Stimulated activated naive CD8-positive, alpha-beta T cell treated with anti-CD3 and anti-CD28 coated beads, Interleukin-15, amount 100 ng/mL, for 72 hours (primary cell): ENCODE results near the gene CATSPERE.
A peak's percentile ranks its signal among the peaks of the same experiment; 100 is the strongest.
"Not testable (repeated sequence)": the region's sequence is repeated elsewhere in the genome, so short reads cannot be mapped to it uniquely, and the experiment has no call there.

Experiments
- ATAC-seq: fragments of 150-1000 bp; cut with Tn5 transposase; 2 replicates; pipeline ENCODE4 v1.10.0; 2021; ENCODE audit warnings: mild to moderate bottlenecking, moderate library complexity
- DNase-seq, 2 donors: peaks; one replicate each; pipeline ENCODE4 v3.0.0; 2021 to 2022
- H3K27ac Mint-ChIP-seq, 2 donors: one replicate each; pipeline ENCODE4 v1.8.0; 2022; ENCODE audit warnings: mild to moderate bottlenecking in 2 of 2, mixed read lengths in 2 of 2, moderate library complexity in 2 of 2
- H3K27me3 Mint-ChIP-seq: one replicate; pipeline ENCODE4 v1.8.0; 2022; ENCODE audit warnings: mixed read lengths
- H3K4me1 Mint-ChIP-seq: one replicate; pipeline ENCODE4 v1.8.0; 2022; ENCODE audit warnings: mild to moderate bottlenecking, mixed read lengths
- H3K4me3 Mint-ChIP-seq, 2 donors: one replicate each; pipeline ENCODE4 v1.8.0; 2022; ENCODE audit warnings: mild to moderate bottlenecking in 2 of 2, mixed read lengths in 2 of 2, moderate library complexity in 1 of 2
- H3K9me3 Mint-ChIP-seq, 2 donors: one replicate each; pipeline ENCODE4 v1.8.0; 2022; ENCODE audit warnings: mixed read lengths in 2 of 2

CATSPERE gene

DNA sequence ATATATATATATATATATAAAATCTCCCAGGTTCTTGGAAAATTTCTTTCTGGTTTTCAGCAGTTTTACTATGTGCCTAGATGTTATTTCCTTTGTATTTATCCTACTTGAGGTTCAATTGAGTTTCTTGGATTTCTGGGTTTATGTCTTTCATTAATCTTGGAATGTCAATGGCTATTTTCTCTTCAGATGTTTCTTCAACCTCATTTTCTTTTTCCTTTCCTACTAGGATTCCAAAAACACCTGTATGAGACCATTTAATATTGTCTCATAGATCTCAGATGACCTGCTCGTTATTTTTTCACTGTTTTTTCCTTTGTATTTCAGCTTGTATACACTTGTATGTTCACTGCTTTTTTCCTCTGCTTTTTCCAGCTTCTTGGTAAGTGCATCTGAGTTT, 96.5 kb downstream of the CATSPERE start:
- no peak for DNase-seq
- Mint-ChIP-seq H3K4me1 (no peaks in the 10 kb centered on the region), H3K27ac (no peak overlapping the region), H3K9me3 (peaks cover 26 to 42% of the 10 kb centered on the region in 2 donors), H3K4me3 (no peak overlapping the region), H3K27me3 (no peaks in the 10 kb centered on the region)
- ATAC-seq = no peak

DNA sequence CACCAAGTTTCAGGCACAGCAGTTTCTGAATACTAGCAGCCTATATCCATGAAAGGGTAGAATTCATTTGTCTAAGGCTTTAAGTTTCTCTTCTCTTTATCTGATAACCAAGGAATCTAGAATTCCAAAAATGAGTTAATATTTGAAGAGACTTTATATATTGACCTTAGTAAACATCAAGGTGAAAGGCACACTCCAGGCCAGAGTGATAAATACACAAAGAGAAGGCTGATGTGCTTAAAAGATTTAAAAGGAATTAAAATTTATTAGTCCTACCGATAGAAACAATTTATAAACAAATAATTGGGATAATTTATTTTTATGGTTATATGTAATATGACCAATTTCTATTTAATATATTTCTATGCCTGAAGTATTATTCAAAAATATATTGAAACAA, 98.5 kb downstream of the CATSPERE start:
- no peak overlapping the region for H3K4me3 Mint-ChIP-seq
- no peaks in the 10 kb centered on the region for H3K27me3 Mint-ChIP-seq
- no peak for ATAC-seq
- H3K9me3 Mint-ChIP-seq = peaks cover 18 to 41% of the 10 kb centered on the region in 2 donors
- no peak overlapping the region for H3K27ac Mint-ChIP-seq
- DNase-seq = no peak
- H3K4me1 Mint-ChIP-seq = no peaks in the 10 kb centered on the region

GRCh38 chr1:244562877-244563276, 101.8 kb downstream of the CATSPERE start:
- not testable (repeated sequence) for DNase-seq
- H3K9me3 Mint-ChIP-seq = peaks cover 29 to 38% of the 10 kb centered on the region in 2 donors

DNA sequence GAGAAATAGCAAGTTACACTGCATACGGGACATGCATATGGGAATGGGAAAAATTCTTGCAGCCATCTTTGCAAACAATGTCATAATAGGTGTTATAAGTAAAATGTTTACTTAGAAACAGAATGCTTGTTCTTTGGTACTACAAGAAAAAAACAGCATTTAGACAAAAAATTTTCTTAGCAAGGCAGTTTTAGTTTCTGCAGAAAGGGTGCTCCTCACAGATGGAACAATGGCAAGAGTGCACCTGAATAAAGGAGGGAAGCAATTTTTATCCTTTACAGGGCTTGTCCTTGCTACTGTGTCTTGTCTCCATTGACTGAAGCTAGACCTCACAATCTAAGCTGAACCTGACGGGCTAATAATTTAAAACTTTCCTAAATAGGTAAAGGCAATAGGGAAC, 112.7 kb downstream of the CATSPERE start:
- H3K4me3 Mint-ChIP-seq = no peak overlapping the region
- no peak for ATAC-seq
- no peaks in the 10 kb centered on the region for H3K4me1 Mint-ChIP-seq
- H3K27me3 Mint-ChIP-seq = no peaks in the 10 kb centered on the region
- H3K27ac Mint-ChIP-seq = no peak overlapping the region
- peaks cover 19 to 20% of the 10 kb centered on the region in 2 donors for H3K9me3 Mint-ChIP-seq
- no peak for DNase-seq

More at GRCh38 chr1:244562877-244563276, 101.8 kb downstream of the CATSPERE start:
- not testable (repeated sequence) for H3K4me1 Mint-ChIP-seq, H3K27me3 Mint-ChIP-seq, ATAC-seq, H3K27ac Mint-ChIP-seq, H3K4me3 Mint-ChIP-seq

DNA sequence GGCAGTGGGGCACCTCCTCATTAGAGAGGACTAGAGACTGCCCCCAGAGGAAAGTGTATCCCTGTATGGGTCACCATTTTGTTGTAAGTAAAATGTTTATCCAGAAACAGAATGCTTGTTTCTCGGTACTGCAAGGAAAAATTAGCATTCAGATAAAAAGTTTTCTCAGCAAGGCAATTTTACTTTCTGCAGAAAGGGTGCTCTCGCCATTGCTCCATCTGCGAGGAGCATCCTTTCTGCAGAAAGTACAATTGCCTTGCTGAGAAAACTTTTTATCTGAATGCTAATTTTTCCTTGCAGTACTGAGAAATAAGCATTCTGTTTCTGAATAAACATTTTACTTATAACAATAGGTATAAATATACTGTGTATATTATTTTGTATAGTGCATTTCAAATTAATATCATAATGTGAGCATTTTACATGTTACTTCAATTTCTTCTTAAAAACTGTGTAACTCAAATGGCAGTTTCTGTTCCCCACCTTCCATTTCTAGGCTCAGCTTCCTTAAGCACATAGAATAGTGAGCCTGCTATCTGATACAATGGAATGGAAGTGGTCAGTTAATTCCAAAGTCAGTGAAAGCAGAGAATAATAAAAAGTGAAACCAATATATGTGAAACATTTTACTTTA, 115.3 kb downstream of the CATSPERE start:
- H3K9me3 Mint-ChIP-seq = peaks cover 19 to 25% of the 10 kb centered on the region in 2 donors
- H3K4me3 Mint-ChIP-seq = no peak overlapping the region
- no peaks in the 10 kb centered on the region for H3K27me3 Mint-ChIP-seq

GRCh38 chr1:244578205-244578604, 117.1 kb downstream of the CATSPERE start:
- not testable (repeated sequence) for ATAC-seq, H3K27ac Mint-ChIP-seq, DNase-seq, H3K4me3 Mint-ChIP-seq, H3K27me3 Mint-ChIP-seq, H3K4me1 Mint-ChIP-seq
- H3K9me3 Mint-ChIP-seq = peaks cover 19 to 20% of the 10 kb centered on the region in 2 donors

More for the DNA sequence above, 115.3 kb downstream of the CATSPERE start:
- Mint-ChIP-seq H3K27ac (no peak overlapping the region), H3K4me1 (no peaks in the 10 kb centered on the region)
- no peak for DNase-seq
- no peak for ATAC-seq

GRCh38 chr1:244583358-244583982, 122.4 kb downstream of the CATSPERE start:
- Mint-ChIP-seq H3K9me3 (peaks cover 0 to 4% of the 10 kb centered on the region in 2 donors), H3K4me1 (no peaks in the 10 kb centered on the region), H3K4me3 (no peak overlapping the region), H3K27ac (no peak overlapping the region), H3K27me3 (no peaks in the 10 kb centered on the region)
- DNase-seq (no peak), ATAC-seq (no peak)

- Mint-ChIP-seq H3K27ac (no peak overlapping the region), H3K4me3 (no peak overlapping the region), H3K4me1 (no peaks in the 10 kb centered on the region), H3K27me3 (no peaks in the 10 kb centered on the region), H3K9me3 (peaks cover 0 to 6% of the 10 kb centered on the region in 2 donors)
- DNase-seq (no peak), ATAC-seq (no peak)
These were observed 124.8 kb downstream of the CATSPERE start for GRCh38 chr1:244585867-244586266.

- Mint-ChIP-seq H3K4me3 (no peak overlapping the region), H3K4me1 (peaks cover 7% of the 10 kb centered on the region)
These were observed 129.6 kb downstream of the CATSPERE start for GRCh38 chr1:244590670-244591069.

DNA sequence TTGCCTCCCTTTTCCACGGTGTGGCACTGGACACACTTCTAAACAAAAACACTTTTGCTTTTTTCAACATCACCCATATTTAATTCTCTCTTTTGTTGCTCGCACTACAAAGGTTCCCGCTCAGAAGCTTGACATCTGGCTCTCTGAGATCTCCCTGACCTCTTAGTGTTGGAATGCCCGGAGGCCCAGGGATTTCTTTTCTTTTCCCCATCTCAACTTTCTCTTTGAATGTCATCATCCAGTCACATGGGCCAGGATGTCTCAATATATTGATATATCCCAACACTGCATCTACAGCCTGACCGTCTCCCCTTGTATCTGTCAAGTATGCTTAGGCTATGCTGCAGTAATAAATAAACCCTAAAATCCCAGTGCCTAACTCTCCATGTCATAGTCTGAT, 137.5 kb downstream of the CATSPERE start:
- ATAC-seq = no peak

More at GRCh38 chr1:244590670-244591069, 129.6 kb downstream of the CATSPERE start:
- no peak for DNase-seq
- Mint-ChIP-seq H3K27ac (no peak overlapping the region), H3K9me3 (peaks cover 0 to 11% of the 10 kb centered on the region in 2 donors), H3K27me3 (no peaks in the 10 kb centered on the region)
- no peak for ATAC-seq

DNA sequence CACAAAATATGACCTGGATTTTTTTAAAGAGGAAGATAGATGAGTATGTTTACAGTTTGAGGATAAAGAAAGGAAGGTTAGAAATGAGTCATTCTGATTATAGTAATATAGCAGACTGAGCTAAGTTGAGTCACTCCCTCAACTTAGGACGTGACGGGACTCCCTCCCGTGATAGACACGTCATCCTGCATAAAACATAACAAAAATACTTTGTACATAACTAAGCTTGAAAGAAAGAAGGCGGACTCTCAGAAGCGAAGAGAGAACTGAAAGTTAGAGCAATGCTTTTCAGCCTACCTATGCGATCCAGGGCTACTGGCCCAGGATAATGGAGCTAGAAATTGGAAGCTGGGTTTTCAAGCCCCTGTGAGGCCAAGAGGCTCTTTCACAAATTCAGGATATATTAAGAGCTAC, 138.9 kb downstream of the CATSPERE start:
- Mint-ChIP-seq H3K9me3 (no peaks in the 10 kb centered on the region), H3K27me3 (peaks cover 15% of the 10 kb centered on the region), H3K4me1 (peaks cover 13% of the 10 kb centered on the region), H3K27ac (peak overlapping the region in 1 of 2 donors; percentile 60), H3K4me3 (peak overlapping the region in 1 of 2 donors; percentile 32)
- ATAC-seq = peak; percentile 88
- DNase-seq = no peak

More for the DNA sequence above, 137.5 kb downstream of the CATSPERE start:
- Mint-ChIP-seq H3K4me3 (no peak overlapping the region), H3K4me1 (peaks cover 14% of the 10 kb centered on the region), H3K9me3 (no peaks in the 10 kb centered on the region), H3K27ac (peak overlapping the region in 1 of 2 donors; percentile 82), H3K27me3 (peaks cover 15% of the 10 kb centered on the region)
- no peak for DNase-seq

GRCh38 chr1:244601336-244601735, 140.3 kb downstream of the CATSPERE start:
- no peak overlapping the region for H3K27ac Mint-ChIP-seq
- no peak for ATAC-seq

GRCh38 chr1:244603498-244603897, 142.4 kb downstream of the CATSPERE start:
- no peak overlapping the region for H3K27ac Mint-ChIP-seq
- peaks cover 15% of the 10 kb centered on the region for H3K27me3 Mint-ChIP-seq
- H3K9me3 Mint-ChIP-seq = no peaks in the 10 kb centered on the region
- no peak overlapping the region for H3K4me3 Mint-ChIP-seq
- peaks cover 7% of the 10 kb centered on the region for H3K4me1 Mint-ChIP-seq
- no peak for DNase-seq
- no peak for ATAC-seq

More at GRCh38 chr1:244601336-244601735, 140.3 kb downstream of the CATSPERE start:
- Mint-ChIP-seq H3K4me1 (peaks cover 7% of the 10 kb centered on the region), H3K9me3 (no peaks in the 10 kb centered on the region), H3K27me3 (peaks cover 15% of the 10 kb centered on the region), H3K4me3 (no peak overlapping the region)
- no peak for DNase-seq

DNA sequence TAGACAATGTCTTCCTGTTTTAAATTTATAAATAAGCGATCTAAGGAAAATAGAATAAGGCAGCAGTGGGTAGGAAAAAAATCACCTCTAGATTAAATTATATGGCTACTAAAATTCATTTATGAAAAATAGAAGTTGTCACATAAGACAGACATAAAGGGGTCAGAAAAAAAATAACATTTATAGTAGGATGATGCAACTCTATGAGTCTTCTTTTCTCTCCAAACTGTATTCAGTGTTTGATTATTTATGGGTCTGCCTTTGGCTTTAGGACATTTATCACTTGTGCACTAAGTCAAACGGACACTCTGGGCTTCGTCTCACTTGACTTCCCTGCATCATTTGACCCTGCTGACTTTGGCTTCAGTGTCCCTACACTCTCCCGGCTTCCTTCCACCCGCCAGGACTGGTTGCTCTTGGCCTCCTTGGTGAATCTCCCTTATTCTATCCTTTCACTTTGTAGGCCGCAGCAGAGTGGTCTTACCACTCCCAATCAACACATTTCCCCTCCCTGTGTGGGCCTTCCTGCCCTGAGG, 144.8 kb downstream of the CATSPERE start:
- H3K4me3 Mint-ChIP-seq = no peak overlapping the region
- H3K27me3 Mint-ChIP-seq = peaks cover 15% of the 10 kb centered on the region
- H3K27ac Mint-ChIP-seq = peak overlapping the region in 1 of 2 donors; percentile 22

DNA sequence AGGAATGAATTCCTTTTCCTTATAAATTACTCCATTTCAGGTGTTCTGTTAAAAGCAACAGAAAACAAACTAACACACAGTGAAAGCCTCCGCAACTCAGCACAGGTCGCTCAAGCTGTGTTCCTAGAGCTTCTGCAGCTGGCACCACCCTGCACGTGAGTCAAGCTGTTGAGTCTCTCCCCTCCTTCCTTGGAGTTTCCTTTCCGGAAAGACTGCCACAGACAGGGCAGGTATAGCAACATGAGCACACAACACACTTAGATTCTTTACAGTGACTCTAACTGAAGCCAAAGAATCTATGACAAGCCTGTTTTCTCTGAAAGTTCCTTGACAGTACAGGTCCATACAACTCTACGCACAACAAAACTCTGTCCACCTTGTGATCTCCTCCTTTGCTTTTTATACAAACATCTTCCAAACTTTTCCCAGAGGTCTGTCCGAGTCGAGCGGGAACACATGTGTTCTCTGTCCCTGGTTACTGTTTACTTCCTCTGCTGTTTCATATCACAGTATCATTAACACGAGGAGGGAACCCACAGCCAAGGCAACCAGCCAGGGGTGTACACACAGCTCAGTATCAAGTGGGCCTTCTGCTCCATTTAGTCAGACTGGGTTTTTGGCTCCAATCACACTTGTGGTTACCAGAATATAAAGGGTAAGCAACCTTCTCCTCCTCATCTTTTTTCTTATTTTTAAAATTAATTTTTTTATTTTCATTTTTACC, 153.2 kb downstream of the CATSPERE start:
- Mint-ChIP-seq H3K4me1 (no peaks in the 10 kb centered on the region), H3K27ac (no peak overlapping the region), H3K4me3 (no peak overlapping the region), H3K9me3 (no peaks in the 10 kb centered on the region), H3K27me3 (no peaks in the 10 kb centered on the region)
- no peak for DNase-seq
- ATAC-seq = no peak

More for the DNA sequence above, 144.8 kb downstream of the CATSPERE start:
- Mint-ChIP-seq H3K9me3 (no peaks in the 10 kb centered on the region), H3K4me1 (no peaks in the 10 kb centered on the region)
- ATAC-seq = no peak
- DNase-seq = no peak
